Measurements from ENCODE around the gene SMYD4. TPM values are rescaled to one million over a fixed set of nuclear protein-coding genes. Genes with fewer than 3 reads are reported as not detected.

Gene SMYD4
- total RNA-seq, 1 donor from 2014 or later, result 24.0 TPM

GRCh38 chr17:1873418-1873817, 43.7 kb upstream of the SMYD4 start:
- DNase-seq (ENCODE audit: low spot score), result no peak
- no peak overlapping the region for H3K9ac ChIP-seq
- H3K4me1 Mint-ChIP-seq, result no peaks in the 10 kb centered on the region
- H3K27me3 ChIP-seq, result no peaks in the 10 kb centered on the region
- H3K4me3 ChIP-seq, result no peak overlapping the region
- H3K9me3 ChIP-seq (ENCODE audit: low read depth), result no peaks in the 10 kb centered on the region
- H3K36me3 Mint-ChIP-seq, result peaks cover 27% of the 10 kb centered on the region
- H3K36me3 ChIP-seq, result peaks cover 19% of the 10 kb centered on the region
- no peak overlapping the region for H3K27ac ChIP-seq
- no peaks in the 10 kb centered on the region for H3K79me2 ChIP-seq (ENCODE audit: low read depth)
- no peaks in the 10 kb centered on the region for H3K27me3 Mint-ChIP-seq (ENCODE audit: insufficient read depth, low read depth)
- no peak overlapping the region for H3K4me3 Mint-ChIP-seq
- no peaks in the 10 kb centered on the region for H3K4me1 ChIP-seq
- no peaks in the 10 kb centered on the region for H3K9me3 Mint-ChIP-seq
- no peak for TF ChIP-seq CTCF (IDR thresholded peaks at IDR 0.05)
- TF ChIP-seq EZH2phosphoT487 (IDR thresholded peaks at IDR 0.05), result no peak
- no peak for TF ChIP-seq EZH2 (IDR thresholded peaks at IDR 0.05)
- no peak overlapping the region for H3K4me2 ChIP-seq
- peaks cover 3% of the 10 kb centered on the region for H3F3A ChIP-seq (ENCODE audit: low read depth)
- H3K27ac Mint-ChIP-seq, result no peak overlapping the region
- no peak overlapping the region for H2AFZ ChIP-seq (replicated peaks)
- H4K20me1 ChIP-seq (ENCODE audit: low read depth), result no peaks in the 10 kb centered on the region

GRCh38 chr17:1872976-1873375, 43.3 kb upstream of the SMYD4 start:
- Histone ChIP-seq H3K79me2 (ENCODE audit: low read depth) (no peaks in the 10 kb centered on the region), H3K27me3 (no peaks in the 10 kb centered on the region), H3K9ac (no peak overlapping the region), H4K20me1 (ENCODE audit: low read depth) (no peaks in the 10 kb centered on the region), H3F3A (ENCODE audit: low read depth) (peaks cover 3% of the 10 kb centered on the region), H3K9me3 (ENCODE audit: low read depth) (no peaks in the 10 kb centered on the region), H3K4me3 (no peak overlapping the region), H3K36me3 (peaks cover 15% of the 10 kb centered on the region), H3K4me2 (no peak overlapping the region), H3K27ac (no peak overlapping the region), H3K4me1 (no peaks in the 10 kb centered on the region), H2AFZ (replicated peaks) (no peak overlapping the region)
- no peak for DNase-seq (ENCODE audit: low spot score)
- no peak overlapping the region for H3K4me3 Mint-ChIP-seq
- H3K9me3 Mint-ChIP-seq, result no peaks in the 10 kb centered on the region
- peaks cover 2% of the 10 kb centered on the region for H3K4me1 Mint-ChIP-seq
- H3K27me3 Mint-ChIP-seq (ENCODE audit: insufficient read depth, low read depth), result no peaks in the 10 kb centered on the region
- TF ChIP-seq CTCF (IDR thresholded peaks at IDR 0.05) (no peak), EZH2phosphoT487 (IDR thresholded peaks at IDR 0.05) (no peak), EZH2 (IDR thresholded peaks at IDR 0.05) (no peak)
- peaks cover 24% of the 10 kb centered on the region for H3K36me3 Mint-ChIP-seq
- no peak overlapping the region for H3K27ac Mint-ChIP-seq

- TF ChIP-seq EZH2phosphoT487 (IDR thresholded peaks at IDR 0.05), result no peak
- no peak for TF ChIP-seq CTCF (IDR thresholded peaks at IDR 0.05)
- no peak for TF ChIP-seq EZH2 (IDR thresholded peaks at IDR 0.05)
- Histone ChIP-seq H4K20me1 (ENCODE audit: low read depth) (peaks cover 6% of the 10 kb centered on the region), H3K4me3 (no peak overlapping the region), H3F3A (ENCODE audit: low read depth) (peaks cover 3% of the 10 kb centered on the region), H3K9ac (no peak overlapping the region), H3K27ac (no peak overlapping the region), H3K4me1 (no peaks in the 10 kb centered on the region), H3K36me3 (peaks cover 15% of the 10 kb centered on the region), H2AFZ (replicated peaks) (no peak overlapping the region), H3K4me2 (no peak overlapping the region), H3K79me2 (ENCODE audit: low read depth) (no peaks in the 10 kb centered on the region), H3K9me3 (ENCODE audit: low read depth) (no peaks in the 10 kb centered on the region), H3K27me3 (no peaks in the 10 kb centered on the region)
- H3K27ac Mint-ChIP-seq, result no peak overlapping the region
- DNase-seq (ENCODE audit: low spot score), result no peak
- H3K9me3 Mint-ChIP-seq, result no peaks in the 10 kb centered on the region
- no peak overlapping the region for H3K4me3 Mint-ChIP-seq
- no peaks in the 10 kb centered on the region for H3K27me3 Mint-ChIP-seq (ENCODE audit: insufficient read depth, low read depth)
- H3K4me1 Mint-ChIP-seq, result peaks cover 3% of the 10 kb centered on the region
- H3K36me3 Mint-ChIP-seq, result peaks cover 20% of the 10 kb centered on the region
Measured at GRCh38 chr17:1872254-1872653, 42.6 kb upstream of the SMYD4 start.

Measured in neural progenitor cell (in vitro differentiated cells).